H1 (cell line): ENCODE data around the gene AOPEP.

Source experiments
- CTCF ChIP-seq, 3 experiments: IDR thresholded peaks; 1 replicate in 2 of 3; 2 replicates in 1 of 3; pipeline versions ENCODE4 v1.5.1 to v1.6.1; 2011; ENCODE audit warnings: low read length in 3 of 3, mild to moderate bottlenecking in 3 of 3, inconsistent platforms in 2 of 3, low read depth in 1 of 3, moderate library complexity in 1 of 3; ENCODE audit not compliant: insufficient read depth in 1 of 3; ENCODE audit errors: control extremely low read depth in 1 of 3
- EZH2 ChIP-seq: fragments of 200-600 bp; sonication (generic); IDR thresholded peaks from 2 replicates; pipeline ENCODE4 v1.7.1; 2012; ENCODE audit warnings: low read depth, mild to moderate bottlenecking, moderate library complexity, low read length, inconsistent platforms; ENCODE audit not compliant: severe bottlenecking
- POLR2A ChIP-seq, 2 experiments: IDR thresholded peaks; 1 replicate in 1 of 2; 2 replicates in 1 of 2; pipeline ENCODE4 v1.6.1; 2011; ENCODE audit warnings: low read depth in 2 of 2, low read length in 2 of 2, mild to moderate bottlenecking in 2 of 2; ENCODE audit errors: control extremely low read depth in 1 of 2
- RXRA ChIP-seq: IDR thresholded peaks from 2 replicates; pipeline ENCODE4 v1.6.1; 2011; ENCODE audit warnings: low read depth, mild to moderate bottlenecking, low read length, moderate library complexity; ENCODE audit not compliant: insufficient read depth
- TCF12 ChIP-seq: IDR thresholded peaks from 2 replicates; pipeline ENCODE4 v1.6.1; 2011; ENCODE audit warnings: low read depth, mild to moderate bottlenecking, low read length

GRCh38 chr9:95091601-95092261 lies 365.2 kb downstream of the AOPEP start:
- TF ChIP-seq CTCF (IDR thresholded peaks at IDR 0.05; ENCODE audit: control extremely low read depth in 1 of 3, insufficient read depth in 1 of 3, low read depth in 1 of 3, low read length in 3 of 3) (no peak), TCF12 (no peak), EZH2 (no peak), RXRA (no peak), POLR2A (IDR thresholded peaks at IDR 0.05; ENCODE audit: control extremely low read depth in 1 of 2, low read depth in 2 of 2, low read length in 2 of 2) (no peak)
